CD4-positive, alpha-beta T cell treated with Interleukin-2 at 100 ng/mL for 4 hours (primary cell): Measurements from ENCODE around the gene PDE11A.
A peak's percentile ranks its signal among the peaks of the same experiment; 100 is the strongest.
"Not testable (repeated sequence)": the region's sequence is repeated elsewhere in the genome, so short reads cannot be mapped to it uniquely, and the experiment has no call there.

Source experiments
- DNase-seq: peaks from one replicate; pipeline ENCODE4 v3.0.0-alpha.2; 2020; ENCODE audit warnings: low spot score

The PDE11A gene

DNA sequence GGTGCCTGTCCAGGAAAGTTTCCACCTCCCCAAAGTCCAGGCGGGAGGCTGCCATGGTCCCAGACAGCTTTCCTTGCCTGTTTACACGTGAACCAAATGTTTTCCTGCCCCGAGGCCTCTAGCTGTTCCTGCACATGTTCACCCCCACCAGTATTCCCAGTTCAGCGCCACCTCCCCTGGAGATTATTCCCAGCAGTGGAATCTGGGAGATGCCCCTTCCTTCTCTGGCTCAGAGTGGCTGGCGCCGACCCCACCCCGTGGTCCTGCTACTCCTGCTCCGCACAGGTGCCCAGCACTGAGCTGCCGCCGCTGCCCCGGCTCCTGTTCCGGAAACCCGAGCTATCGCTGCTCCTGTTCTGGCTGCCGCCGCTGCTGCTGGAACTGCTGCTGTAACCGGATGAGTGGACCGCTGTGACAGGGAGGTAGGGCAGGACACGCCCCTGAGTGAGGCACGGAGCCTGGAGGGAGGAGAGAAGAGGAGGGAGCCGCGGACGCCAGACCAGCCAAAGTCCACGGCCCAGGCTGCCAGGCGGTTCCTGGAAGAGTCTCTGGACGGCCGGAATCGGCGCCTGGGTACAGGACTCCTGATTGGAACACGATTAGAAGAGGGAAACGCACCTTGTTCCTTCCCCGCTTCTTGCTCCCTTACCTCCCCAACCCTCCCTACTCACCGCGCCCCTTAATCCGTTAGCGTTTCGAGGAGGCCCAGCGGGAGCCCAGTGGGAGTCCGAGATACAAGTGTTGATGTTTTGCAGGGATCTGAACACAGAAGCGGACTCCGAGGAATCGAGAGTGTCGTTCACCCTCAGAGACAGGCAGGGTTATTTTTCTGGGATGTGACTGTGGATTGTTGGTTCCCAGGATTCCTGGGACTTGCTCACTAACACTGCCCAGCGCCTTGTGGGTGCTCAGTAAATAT, at the start of gene PDE11A:
Gene PDE11A (minus strand): TSS at position 395 of the 919 bp plus-strand sequence. CDS start 340 bp downstream, at position 55.
- DNase-seq: no peak

GRCh38 chr2:178119179-178119922, 46.8 kb upstream of the PDE11A start:
- DNase-seq: no peak

DNA sequence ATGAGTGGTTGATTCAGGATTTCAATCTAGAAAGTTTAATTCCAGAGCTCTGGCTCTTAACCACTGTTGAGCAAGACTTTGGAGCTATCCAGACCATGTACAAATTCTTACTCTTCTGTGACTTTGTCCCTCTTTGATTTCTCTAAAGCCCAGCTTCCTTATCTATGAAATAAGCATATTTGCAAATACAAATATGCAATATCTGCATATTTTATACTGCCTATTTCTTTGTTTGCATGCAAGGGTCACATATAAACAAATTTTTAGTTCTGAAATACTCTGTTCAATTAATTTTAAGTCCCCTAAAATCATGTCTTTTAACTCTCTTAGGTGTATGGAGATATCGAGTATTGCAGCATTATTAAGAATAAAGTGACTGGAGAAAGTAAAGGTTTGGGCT, 45.1 kb upstream of the PDE11A start:
- no peak for DNase-seq

DNA sequence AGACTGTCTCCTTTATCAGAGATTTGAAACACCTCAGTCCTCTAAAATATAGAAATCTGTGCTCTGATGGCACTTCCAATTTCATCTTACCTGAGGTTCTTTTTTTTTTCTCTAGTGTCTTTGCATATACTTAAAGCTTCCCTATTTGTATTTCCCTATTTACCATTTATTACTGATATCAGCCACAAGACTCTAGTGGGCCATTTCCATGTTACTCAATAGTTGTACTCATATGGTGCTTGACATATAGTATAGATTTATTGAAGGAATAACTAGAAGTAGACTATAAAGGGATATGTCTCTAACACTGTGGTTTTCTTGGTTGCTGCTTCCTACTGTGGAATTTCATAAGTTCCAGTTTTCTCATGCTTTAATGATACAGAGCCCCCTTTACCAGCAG, 42.7 kb upstream of the PDE11A start:
- DNase-seq: no peak

DNA sequence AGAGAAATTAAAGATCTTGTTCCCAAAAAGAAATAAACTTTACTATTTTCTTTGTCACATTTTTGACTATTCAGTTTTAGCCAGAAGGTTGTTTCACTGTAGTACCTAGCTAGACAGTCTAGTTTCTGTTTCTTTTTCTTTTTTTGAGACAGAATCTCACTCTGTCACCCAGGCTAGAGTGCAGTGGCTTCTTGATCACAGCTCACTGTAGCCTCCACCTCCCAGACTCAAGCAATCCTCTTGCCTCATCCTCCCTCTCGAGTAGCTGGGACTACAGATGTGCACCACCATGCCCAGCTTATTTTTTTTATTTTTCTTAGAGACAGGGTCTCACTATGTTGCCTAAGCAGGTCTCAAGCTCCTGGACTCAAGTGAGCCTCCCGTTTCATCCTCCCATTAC, 41.9 kb upstream of the PDE11A start:
- no peak for DNase-seq

DNA sequence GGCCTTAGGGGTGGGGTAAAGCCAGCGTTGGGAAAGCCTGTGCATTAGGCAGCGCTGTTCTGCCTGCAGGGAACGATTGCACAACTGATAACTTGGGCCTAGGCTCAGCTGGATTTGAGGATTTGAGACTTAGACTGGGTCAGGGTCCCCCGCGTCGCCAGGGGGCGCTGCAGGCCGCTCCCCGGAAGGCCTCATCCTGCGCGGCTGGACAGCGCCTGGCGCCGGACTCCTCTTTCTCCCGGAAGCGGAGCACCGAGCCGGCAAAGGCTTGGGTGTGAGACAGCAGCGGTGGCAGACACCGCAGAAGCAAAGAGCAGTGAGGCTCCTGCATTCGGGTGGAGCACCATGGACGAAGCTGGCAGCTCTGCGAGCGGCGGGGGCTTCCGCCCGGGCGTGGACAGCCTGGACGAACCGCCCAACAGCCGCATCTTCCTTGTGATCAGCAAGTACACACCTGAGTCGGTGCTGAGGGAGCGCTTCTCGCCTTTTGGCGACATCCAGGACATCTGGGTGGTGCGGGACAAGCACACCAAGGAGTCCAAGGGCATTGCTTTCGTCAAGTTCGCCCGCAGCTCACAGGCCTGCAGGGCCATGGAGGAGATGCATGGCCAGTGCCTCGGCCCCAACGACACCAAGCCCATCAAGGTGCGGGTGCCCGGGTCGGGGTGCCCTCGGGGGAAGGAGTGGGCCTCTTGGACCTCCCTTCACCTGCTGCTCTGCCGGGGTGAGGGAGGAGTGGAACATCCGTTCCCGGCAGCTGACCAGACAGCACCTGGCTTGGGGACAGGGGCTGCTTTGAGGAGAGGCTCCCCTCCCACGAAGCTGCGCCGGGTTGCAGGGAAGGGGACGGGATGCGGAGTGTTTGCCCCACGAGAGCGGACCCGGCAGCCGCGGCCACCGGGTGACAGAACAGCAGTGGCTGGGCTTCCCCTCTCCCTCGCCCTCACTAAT, 39.9 kb upstream of the PDE11A start, which contains the start of gene RBM45:
Gene RBM45 (plus strand): TSS at position 236 of the 951 bp plus-strand sequence. CDS start 110 bp downstream, at position 346.
- DNase-seq: peak; percentile 88

GRCh38 chr2:178111743-178112142, 39.2 kb upstream of the PDE11A start:
- DNase-seq: no peak

DNA sequence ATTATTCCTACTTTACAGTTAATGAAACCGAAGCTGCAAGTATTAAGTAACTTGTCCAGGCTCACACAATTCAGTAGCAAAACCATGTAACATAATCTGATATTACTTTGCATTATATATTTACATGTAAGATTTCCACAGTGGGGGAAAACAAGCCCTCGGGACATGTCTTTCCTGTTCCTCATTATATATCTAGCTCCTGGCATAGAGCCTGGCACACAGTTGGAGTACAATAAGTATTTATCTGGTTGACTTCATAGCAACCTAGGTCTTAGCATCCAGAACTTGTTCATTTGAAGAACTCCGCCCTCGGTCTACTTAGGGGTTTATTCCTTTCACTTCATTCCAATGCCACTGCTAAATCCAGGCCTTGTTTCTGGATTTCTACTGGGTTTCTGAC, 38.1 kb upstream of the PDE11A start:
- no peak for DNase-seq

DNA sequence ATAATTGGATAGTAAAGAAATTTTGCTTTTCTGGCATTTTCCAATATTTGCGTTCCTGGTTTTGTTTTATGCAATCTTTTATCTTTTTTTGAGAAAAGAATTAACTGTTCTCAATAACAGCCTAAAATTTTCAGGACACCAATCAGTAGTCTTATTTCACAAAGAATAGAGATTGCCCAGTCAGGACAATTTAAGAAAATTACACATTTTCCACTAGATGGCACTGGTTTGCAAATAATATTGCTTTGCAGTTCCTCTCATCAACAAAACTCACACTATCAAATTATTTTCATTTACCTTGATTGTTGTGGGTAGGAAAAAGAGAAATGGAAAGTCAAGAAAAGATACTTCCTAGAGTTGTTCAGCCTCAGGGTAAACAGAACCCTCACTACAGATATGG, 37.2 kb upstream of the PDE11A start:
- peak; percentile 55 for DNase-seq

DNA sequence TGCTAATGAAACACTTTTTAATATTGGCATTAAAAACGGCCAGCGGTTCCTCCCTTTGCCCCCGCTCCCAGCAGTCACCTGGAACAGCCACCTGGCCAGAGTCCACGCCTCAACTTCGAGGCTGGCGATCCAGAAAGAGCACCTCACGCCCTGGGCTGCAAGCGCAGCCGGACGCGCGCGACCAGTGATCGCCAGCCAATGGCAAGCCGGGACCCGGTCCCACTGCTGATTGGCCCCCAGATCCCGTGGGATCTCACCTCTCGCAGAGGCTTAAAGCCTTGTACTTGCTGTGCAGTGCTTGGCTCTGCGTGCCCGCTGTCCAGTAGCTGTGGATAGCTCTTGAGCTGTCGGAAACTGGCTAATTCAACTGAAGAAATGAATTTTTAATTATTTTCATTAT, 35.6 kb upstream of the PDE11A start:
- DNase-seq: no peak

DNA sequence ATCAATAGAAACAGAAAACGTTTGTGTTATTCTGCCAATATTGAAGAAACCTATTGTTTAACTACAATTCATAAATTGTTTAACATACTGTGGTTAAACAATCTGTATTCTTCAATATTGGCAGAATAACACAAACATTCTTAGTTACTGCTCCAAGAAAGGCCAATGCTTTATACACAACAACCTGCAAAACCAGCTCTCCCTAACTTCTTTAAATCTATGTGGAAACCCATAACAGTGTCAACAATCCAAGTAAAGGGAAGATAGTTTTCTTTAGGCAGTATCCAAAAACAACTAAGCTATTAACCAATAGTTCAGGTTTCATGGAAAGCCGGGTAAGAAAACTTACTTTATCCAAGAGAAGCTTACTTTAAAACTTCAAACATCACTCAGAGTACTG, 33.5 kb upstream of the PDE11A start:
- no peak for DNase-seq

- DNase-seq: no peak
Observed at GRCh38 chr2:178105566-178105965, 33.0 kb upstream of the PDE11A start.

DNA sequence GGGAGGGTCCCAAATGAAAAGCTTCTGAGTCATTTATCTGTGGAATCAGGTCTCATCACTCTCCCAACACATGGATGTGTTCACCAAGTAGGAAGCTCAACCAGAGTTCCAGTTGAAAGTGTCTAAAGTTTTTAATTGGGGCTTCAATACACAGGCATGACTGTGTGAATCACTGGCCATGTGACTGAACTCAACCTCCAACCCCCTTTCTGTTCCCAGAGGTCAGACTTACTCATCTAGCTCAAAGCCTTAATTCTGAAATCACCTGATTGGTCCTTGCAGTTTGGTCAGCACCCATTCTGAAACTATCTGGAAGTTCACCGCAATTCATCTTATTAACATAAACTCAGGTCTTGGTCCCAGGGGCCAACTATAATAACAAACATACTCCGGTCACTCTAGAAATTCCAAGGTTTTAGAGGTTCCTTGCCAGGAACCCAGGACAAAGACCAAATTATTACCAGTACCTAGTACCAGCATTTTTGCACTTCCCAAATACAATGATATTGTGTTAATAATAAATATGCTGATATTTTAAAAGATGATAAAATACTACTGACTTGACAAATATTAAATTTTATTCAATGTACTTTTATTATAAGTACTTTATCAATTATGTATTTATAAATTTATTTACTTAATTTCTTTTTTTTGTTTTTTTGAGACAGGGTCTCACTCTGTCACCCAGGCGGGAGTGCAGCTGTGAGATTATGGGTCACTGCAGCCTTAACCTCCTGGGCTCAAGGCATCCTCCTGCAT, 28.9 kb upstream of the PDE11A start:
- no peak for DNase-seq

GRCh38 chr2:178093471-178093870, 20.9 kb upstream of the PDE11A start:
- no peak for DNase-seq

GRCh38 chr2:178088774-178089270, 16.2 kb upstream of the PDE11A start:
- no peak for DNase-seq

DNA sequence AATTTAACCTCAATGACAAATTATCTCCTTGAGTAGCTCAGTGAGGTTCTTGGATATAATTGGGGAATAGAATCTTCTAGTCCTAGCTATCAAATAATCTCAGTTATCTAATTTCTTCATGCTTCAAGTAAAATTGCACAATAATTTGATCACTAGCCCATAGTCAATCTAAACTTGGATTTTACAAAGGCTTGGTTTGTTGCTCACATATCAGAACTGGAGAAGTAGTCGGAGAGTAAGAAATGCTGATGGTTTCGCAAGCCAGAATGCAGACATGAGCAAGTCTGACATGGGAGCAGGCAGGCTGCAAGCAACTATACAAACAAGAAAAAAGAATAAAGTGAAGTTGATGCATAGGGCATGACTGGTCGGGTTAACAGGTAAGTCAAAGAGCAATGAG, 11.7 kb upstream of the PDE11A start:
- DNase-seq: no peak

GRCh38 chr2:178082408-178083045, 9.9 kb upstream of the PDE11A start:
- no peak for DNase-seq

GRCh38 chr2:178079279-178079678, 6.7 kb upstream of the PDE11A start:
- DNase-seq: not testable (repeated sequence)

DNA sequence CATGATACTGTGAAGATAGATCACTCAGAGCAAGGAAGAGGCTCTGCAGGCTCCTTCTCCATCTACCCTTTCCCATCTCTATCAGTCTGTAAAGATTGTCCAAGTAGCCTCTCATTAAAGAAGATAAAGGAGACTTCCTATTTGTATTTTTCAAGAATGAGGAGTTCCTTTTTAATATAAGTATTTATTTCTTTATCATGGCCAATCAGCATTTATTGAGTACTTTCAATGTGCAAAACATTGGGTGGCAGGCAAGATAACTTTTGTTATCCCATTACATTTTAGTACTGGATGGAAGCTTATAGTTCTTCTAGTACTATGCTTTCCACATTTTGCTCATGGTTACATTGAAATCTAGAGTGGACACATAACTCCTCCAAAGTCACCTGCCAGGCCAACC, 3.6 kb upstream of the PDE11A start:
- DNase-seq: no peak

DNA sequence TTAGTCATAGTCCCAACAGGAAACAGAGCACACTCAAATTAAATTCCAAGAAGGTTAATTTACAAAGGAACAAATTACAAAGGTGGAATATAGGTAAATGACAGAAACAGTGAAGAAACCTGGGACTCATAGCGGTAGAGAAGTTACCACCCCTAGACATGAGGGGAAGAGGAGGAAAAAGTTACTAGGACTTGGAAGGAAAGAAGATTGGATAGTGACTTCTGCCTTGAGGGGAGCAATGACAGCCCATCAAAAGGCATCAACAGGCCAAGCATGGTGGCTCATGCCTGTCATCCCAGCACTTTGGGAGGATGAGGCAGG, 2.4 kb upstream of the PDE11A start:
- DNase-seq: no peak
